ENCODE data around the gene NXPH2.
A peak's percentile ranks its signal among the peaks of the same experiment; 100 is the strongest.

NXPH2 gene

DNA sequence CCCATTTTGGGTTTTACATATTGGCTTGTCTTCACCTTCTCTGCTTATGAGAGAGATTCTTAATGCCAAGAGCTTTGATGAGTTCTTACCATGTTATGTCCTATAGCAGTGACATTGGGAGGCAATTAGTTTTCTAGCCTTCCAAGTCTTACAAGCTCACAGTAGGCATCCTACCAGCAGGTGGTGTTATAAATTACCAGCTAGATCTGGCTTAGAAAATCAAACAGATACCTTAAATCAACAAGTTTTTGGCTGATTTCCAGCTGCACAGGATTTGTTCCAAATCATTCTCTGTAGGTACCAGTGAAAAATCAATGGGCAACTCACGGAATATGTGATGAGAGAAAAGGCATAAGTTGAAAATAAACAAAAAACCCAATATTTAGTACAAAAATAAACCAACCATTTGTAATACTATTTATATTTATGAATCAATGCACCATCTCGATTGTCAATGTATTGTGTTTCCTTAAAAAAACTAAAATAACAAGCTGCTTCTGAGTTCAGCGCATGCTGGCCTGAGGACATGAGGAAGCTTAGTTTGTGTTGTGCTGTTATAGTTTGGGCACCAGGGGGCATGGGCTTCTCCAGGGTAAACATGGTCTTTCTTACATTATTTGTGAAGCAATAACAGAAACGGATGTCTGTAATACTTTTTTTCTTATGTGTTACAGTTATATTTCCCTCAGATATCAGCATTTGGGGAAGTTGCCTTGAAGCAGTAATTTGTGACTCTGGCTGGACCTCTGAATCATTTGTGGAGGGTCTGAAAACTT, 34.1 kb upstream of the NXPH2 start:
- peak; percentile 45; the same call in 1 of the 2 replicates for TF ChIP-seq CTCF (IDR thresholded peaks at IDR 0.05; ENCODE audit: borderline replicate concordance, insufficient read depth, low read depth, low read length)
- no peak overlapping the region for H3K4me3 ChIP-seq (ENCODE audit: low read depth, low read length)

GRCh38 chr2:138811431-138811830, 31.2 kb upstream of the NXPH2 start:
- H3K4me3 ChIP-seq (ENCODE audit: low read depth, low read length): no peak overlapping the region
- TF ChIP-seq CTCF (IDR thresholded peaks at IDR 0.05; ENCODE audit: borderline replicate concordance, insufficient read depth, low read depth, low read length): no peak

GRCh38 chr2:138794724-138795123, 14.5 kb upstream of the NXPH2 start:
- no peak overlapping the region for H3K4me3 ChIP-seq (ENCODE audit: low read depth, low read length)
- no peak for TF ChIP-seq CTCF (IDR thresholded peaks at IDR 0.05; ENCODE audit: borderline replicate concordance, insufficient read depth, low read depth, low read length)

GRCh38 chr2:138787053-138787666, 7.0 kb upstream of the NXPH2 start:
- no peak overlapping the region for H3K4me3 ChIP-seq (ENCODE audit: low read depth, low read length)
- peak; percentile 53; the same call in 1 of the 2 replicates for TF ChIP-seq CTCF (IDR thresholded peaks at IDR 0.05; ENCODE audit: borderline replicate concordance, insufficient read depth, low read depth, low read length)

GRCh38 chr2:138782383-138782782, 2.2 kb upstream of the NXPH2 start:
- no peak for TF ChIP-seq CTCF (IDR thresholded peaks at IDR 0.05; ENCODE audit: borderline replicate concordance, insufficient read depth, low read depth, low read length)

DNA sequence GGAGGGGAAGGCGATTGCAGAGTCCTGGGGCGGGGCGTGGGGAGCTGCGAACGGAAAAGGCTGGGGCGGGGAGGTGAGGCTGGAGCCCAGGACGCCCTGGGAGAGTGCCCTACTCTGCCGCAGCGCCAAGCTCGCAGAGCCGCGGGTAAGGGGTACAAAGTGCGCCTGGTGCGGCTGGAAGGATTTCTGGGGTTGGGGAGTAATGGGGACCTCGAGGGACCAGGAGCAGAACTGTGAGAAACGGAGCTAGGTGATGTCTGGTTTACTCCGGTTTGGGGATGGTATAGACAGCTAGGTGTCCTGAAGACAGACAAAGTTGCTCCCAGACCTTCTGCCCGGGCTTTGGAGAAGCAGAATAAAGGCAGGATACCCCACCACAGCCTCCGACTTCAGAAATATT, 718 bp upstream of the NXPH2 start:
- no peak overlapping the region for H3K4me3 ChIP-seq (ENCODE audit: low read depth, low read length)
- TF ChIP-seq CTCF (IDR thresholded peaks at IDR 0.05; ENCODE audit: borderline replicate concordance, insufficient read depth, low read depth, low read length): no peak

More at GRCh38 chr2:138782383-138782782, 2.2 kb upstream of the NXPH2 start:
- H3K4me3 ChIP-seq (ENCODE audit: low read depth, low read length): no peak overlapping the region

DNA sequence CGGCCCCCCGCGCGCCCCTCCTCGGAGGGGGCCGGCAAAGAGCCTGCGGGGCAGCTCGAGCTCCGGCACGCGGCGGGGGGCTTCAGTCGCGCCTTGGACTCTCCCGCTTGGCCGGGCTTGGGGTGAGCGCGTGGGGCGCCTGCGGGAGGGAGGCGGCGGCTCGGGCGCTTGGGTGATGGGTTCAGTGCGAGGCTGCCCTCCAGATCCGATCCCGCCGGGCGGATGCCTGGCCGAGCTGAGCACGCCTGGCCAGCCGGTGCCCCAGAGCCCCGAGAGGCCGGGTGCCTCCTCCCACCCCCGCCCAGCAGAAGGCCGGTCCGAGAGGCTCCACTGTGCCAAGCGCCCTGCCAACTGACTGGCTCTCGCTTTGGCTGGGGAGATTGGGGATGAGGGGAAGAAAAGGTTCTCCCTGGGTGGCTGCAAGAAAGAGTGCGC, 273 bp upstream of the NXPH2 start:
- no peak overlapping the region for H3K4me3 ChIP-seq (ENCODE audit: low read depth, low read length)
- TF ChIP-seq CTCF (IDR thresholded peaks at IDR 0.05; ENCODE audit: borderline replicate concordance, insufficient read depth, low read depth, low read length): no peak
